ENCODE data around the gene ARHGAP22. TPM values are rescaled to one million over a fixed set of nuclear protein-coding genes. Genes with fewer than 3 reads are reported as not detected.

ARHGAP22 gene
- total RNA-seq, 2 experiments from 2014 or later, result not detected

- ATAC-seq (no peak), DNase-seq (no peak)
- H3K27me3 Mint-ChIP-seq, result no peaks in the 10 kb centered on the region
- peaks cover 12% of the 10 kb centered on the region for H3K36me3 Mint-ChIP-seq
- H3K9me3 Mint-ChIP-seq (ENCODE audit: low read depth), result peaks cover 1% of the 10 kb centered on the region
- H3K27ac Mint-ChIP-seq, result no peak overlapping the region
- CTCF ChIA-PET, result interaction anchor here (2.1 kb wide), 1 partner anchor 250 kb away, joined by 8 read pairs; no protein-coding TSS in a partner anchor
- no peaks in the 10 kb centered on the region for H3K4me1 Mint-ChIP-seq
- H3K4me3 Mint-ChIP-seq, result no peak overlapping the region
Measured at GRCh38 chr10:48406204-48406603, 198.7 kb downstream of the ARHGAP22 start.

- Mint-ChIP-seq H3K9me3 (ENCODE audit: low read depth) (no peaks in the 10 kb centered on the region), H3K27ac (no peak overlapping the region), H3K36me3 (no peaks in the 10 kb centered on the region), H3K4me3 (no peak overlapping the region), H3K4me1 (peaks cover 12% of the 10 kb centered on the region), H3K27me3 (no peaks in the 10 kb centered on the region)
- ATAC-seq, result no peak
- CTCF ChIA-PET, result interaction anchor here (2.1 kb wide), 1 partner anchor 252 kb away, joined by 8 read pairs; no protein-coding TSS in a partner anchor
- DNase-seq, result no peak
Measured at GRCh38 chr10:48404646-48405045, 200.2 kb downstream of the ARHGAP22 start.

GRCh38 chr10:48400850-48401220, 204.0 kb downstream of the ARHGAP22 start:
- no peaks in the 10 kb centered on the region for H3K27me3 Mint-ChIP-seq
- H3K27ac Mint-ChIP-seq, result no peak overlapping the region
- DNase-seq (no peak), ATAC-seq (no peak)
- H3K36me3 Mint-ChIP-seq, result no peaks in the 10 kb centered on the region
- CTCF ChIA-PET, result interaction anchor here (1.3 kb wide), 1 partner anchor 255 kb away, joined by 3 read pairs; no protein-coding TSS in a partner anchor
- H3K4me1 Mint-ChIP-seq, result peaks cover 17% of the 10 kb centered on the region
- no peaks in the 10 kb centered on the region for H3K9me3 Mint-ChIP-seq (ENCODE audit: low read depth)
- no peak overlapping the region for H3K4me3 Mint-ChIP-seq

- H3K9me3 Mint-ChIP-seq (ENCODE audit: low read depth), result no peaks in the 10 kb centered on the region
- no peaks in the 10 kb centered on the region for H3K36me3 Mint-ChIP-seq
- H3K4me3 Mint-ChIP-seq, result no peak overlapping the region
- H3K27ac Mint-ChIP-seq, result no peak overlapping the region
- ATAC-seq, result no peak
- no peaks in the 10 kb centered on the region for H3K27me3 Mint-ChIP-seq
- CTCF ChIA-PET, result interaction anchor here (1.3 kb wide), 1 partner anchor 255 kb away, joined by 3 read pairs; no protein-coding TSS in a partner anchor
- no peak for DNase-seq
- peaks cover 17% of the 10 kb centered on the region for H3K4me1 Mint-ChIP-seq
Measured at GRCh38 chr10:48400129-48400849, 204.6 kb downstream of the ARHGAP22 start.

- DNase-seq (no peak), ATAC-seq (no peak)
- CTCF ChIA-PET, result no interaction called here
- Mint-ChIP-seq H3K36me3 (no peaks in the 10 kb centered on the region), H3K4me3 (no peak overlapping the region), H3K27ac (no peak overlapping the region), H3K9me3 (ENCODE audit: low read depth) (no peaks in the 10 kb centered on the region), H3K27me3 (no peaks in the 10 kb centered on the region), H3K4me1 (peaks cover 17% of the 10 kb centered on the region)
Measured at GRCh38 chr10:48399551-48399950, 205.3 kb downstream of the ARHGAP22 start.

GRCh38 chr10:48399056-48399541, 205.8 kb downstream of the ARHGAP22 start:
- Mint-ChIP-seq H3K27ac (no peak overlapping the region), H3K4me1 (peaks cover 17% of the 10 kb centered on the region), H3K36me3 (no peaks in the 10 kb centered on the region), H3K4me3 (no peak overlapping the region), H3K27me3 (no peaks in the 10 kb centered on the region), H3K9me3 (ENCODE audit: low read depth) (no peaks in the 10 kb centered on the region)
- CTCF ChIA-PET, result no interaction called here
- DNase-seq (no peak), ATAC-seq (no peak)

GRCh38 chr10:48398261-48398660, 206.6 kb downstream of the ARHGAP22 start:
- Mint-ChIP-seq H3K27ac (no peak overlapping the region), H3K36me3 (no peaks in the 10 kb centered on the region), H3K27me3 (no peaks in the 10 kb centered on the region), H3K4me1 (peaks cover 17% of the 10 kb centered on the region), H3K4me3 (no peak overlapping the region), H3K9me3 (ENCODE audit: low read depth) (no peaks in the 10 kb centered on the region)
- CTCF ChIA-PET, result no interaction called here
- no peak for ATAC-seq
- no peak for DNase-seq

Other genes with a start within 250 kb of the ARHGAP22 start
- gene WDFY4, start 79.8 kb upstream of the ARHGAP22 start, total RNA-seq, result under 1 TPM in 1 of 2 experiments, not detected in 1; 0.06 TPM